ENCODE data around the gene LRP1B.

Gene LRP1B

DNA sequence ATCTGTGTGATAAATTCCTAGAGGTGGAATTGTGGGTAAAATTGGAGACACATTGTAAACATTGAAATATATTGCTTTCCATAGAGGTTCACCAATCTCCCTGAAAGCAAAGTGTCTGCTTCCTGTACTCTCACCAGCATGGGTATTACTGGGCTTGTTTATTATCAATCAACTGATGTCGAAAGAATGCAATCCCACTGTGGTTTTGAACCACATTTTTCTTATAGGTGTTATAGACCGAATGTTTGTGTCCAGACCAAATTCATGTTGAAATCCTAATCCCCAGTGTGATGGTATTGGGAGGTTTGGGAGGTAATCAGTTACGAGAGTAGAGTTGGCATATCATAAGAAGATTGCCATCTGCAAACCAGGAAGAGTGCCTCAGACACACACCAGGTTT lies 1212.4 kb downstream of the LRP1B start:
- TF ChIP-seq ZBTB7A (IDR thresholded peaks at IDR 0.05; ENCODE audit: low read depth) = no peak
- no peak for TF ChIP-seq CREB1 (IDR thresholded peaks at IDR 0.05; ENCODE audit: low read depth)
- no peak for TF ChIP-seq CEBPB (IDR thresholded peaks at IDR 0.05)
- TF ChIP-seq NFIC (IDR thresholded peaks at IDR 0.05) = no peak
- TF ChIP-seq, protein P1, sequence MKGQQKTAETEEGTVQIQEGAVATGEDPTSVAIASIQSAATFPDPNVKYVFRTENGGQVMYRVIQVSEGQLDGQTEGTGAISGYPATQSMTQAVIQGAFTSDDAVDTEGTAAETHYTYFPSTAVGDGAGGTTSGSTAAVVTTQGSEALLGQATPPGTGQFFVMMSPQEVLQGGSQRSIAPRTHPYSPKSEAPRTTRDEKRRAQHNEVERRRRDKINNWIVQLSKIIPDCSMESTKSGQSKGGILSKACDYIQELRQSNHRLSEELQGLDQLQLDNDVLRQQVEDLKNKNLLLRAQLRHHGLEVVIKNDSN (IDR thresholded peaks at IDR 0.05) = no peak
- TF ChIP-seq, protein P2, sequence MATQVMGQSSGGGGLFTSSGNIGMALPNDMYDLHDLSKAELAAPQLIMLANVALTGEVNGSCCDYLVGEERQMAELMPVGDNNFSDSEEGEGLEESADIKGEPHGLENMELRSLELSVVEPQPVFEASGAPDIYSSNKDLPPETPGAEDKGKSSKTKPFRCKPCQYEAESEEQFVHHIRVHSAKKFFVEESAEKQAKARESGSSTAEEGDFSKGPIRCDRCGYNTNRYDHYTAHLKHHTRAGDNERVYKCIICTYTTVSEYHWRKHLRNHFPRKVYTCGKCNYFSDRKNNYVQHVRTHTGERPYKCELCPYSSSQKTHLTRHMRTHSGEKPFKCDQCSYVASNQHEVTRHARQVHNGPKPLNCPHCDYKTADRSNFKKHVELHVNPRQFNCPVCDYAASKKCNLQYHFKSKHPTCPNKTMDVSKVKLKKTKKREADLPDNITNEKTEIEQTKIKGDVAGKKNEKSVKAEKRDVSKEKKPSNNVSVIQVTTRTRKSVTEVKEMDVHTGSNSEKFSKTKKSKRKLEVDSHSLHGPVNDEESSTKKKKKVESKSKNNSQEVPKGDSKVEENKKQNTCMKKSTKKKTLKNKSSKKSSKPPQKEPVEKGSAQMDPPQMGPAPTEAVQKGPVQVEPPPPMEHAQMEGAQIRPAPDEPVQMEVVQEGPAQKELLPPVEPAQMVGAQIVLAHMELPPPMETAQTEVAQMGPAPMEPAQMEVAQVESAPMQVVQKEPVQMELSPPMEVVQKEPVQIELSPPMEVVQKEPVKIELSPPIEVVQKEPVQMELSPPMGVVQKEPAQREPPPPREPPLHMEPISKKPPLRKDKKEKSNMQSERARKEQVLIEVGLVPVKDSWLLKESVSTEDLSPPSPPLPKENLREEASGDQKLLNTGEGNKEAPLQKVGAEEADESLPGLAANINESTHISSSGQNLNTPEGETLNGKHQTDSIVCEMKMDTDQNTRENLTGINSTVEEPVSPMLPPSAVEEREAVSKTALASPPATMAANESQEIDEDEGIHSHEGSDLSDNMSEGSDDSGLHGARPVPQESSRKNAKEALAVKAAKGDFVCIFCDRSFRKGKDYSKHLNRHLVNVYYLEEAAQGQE (IDR thresholded peaks at IDR 0.05; ENCODE audit: low read depth) = no peak
- no peak for TF ChIP-seq TCF12 (IDR thresholded peaks at IDR 0.05; ENCODE audit: low read depth)
- no peak for TF ChIP-seq TEAD4 (IDR thresholded peaks at IDR 0.05)
- no peak for TF ChIP-seq EGR1 (IDR thresholded peaks at IDR 0.05)
- TF ChIP-seq TAF1 (IDR thresholded peaks at IDR 0.05; ENCODE audit: low read depth) = no peak
- TF ChIP-seq EP300 (IDR thresholded peaks at IDR 0.05; ENCODE audit: borderline replicate concordance) = no peak
- TF ChIP-seq RAD21 (IDR thresholded peaks at IDR 0.05; ENCODE audit: low read depth) = no peak
- TF ChIP-seq FOXM1 (IDR thresholded peaks at IDR 0.05; ENCODE audit: borderline replicate concordance, low read depth) = no peak
- TF ChIP-seq, protein P3, sequence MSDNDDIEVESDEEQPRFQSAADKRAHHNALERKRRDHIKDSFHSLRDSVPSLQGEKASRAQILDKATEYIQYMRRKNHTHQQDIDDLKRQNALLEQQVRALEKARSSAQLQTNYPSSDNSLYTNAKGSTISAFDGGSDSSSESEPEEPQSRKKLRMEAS (IDR thresholded peaks at IDR 0.05) = no peak
- no peak for TF ChIP-seq YY1 (IDR thresholded peaks at IDR 0.05; ENCODE audit: low read depth)

DNA sequence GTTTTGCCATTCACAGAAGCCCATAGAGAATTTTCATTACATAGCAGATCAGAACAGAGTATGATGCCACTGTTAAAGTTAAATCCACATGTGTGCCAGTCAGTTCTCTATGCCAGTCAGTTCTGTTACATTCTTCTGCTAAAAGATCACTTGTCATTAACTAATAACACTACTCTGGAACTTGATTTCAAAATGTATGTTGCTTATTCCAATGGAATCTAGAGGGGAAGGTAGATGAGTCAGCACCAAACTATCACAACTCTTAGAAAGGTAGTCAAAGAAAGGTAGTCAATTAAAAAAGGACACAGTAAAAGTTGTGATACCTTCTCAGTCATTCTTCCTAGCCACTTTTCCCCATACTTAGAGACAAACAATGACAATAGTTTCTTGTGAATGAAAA lies 1214.4 kb downstream of the LRP1B start:
- TF ChIP-seq YY1 (IDR thresholded peaks at IDR 0.05; ENCODE audit: low read depth) = no peak
- no peak for TF ChIP-seq NFIC (IDR thresholded peaks at IDR 0.05)
- no peak for TF ChIP-seq RAD21 (IDR thresholded peaks at IDR 0.05; ENCODE audit: low read depth)
- no peak for TF ChIP-seq EGR1 (IDR thresholded peaks at IDR 0.05)

DNA sequence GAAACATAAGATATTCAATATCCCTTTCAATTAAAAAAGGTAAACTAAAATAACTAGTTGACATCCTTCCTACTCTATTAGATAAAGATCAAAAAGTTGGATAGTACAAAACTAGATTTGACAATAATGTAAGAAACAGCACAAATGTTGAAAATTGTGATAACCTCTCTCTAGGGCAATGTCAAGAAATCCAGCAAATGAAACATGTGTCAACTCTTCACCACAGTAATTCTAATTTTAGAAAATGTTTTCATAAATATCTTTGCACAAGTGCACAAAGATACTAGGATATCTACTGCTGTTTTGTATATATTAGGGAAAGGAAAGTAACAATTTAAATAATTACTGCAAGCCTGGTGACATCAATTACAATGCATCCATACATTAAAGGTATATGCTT lies 1220.1 kb downstream of the LRP1B start:
- TF ChIP-seq EP300 (IDR thresholded peaks at IDR 0.05; ENCODE audit: borderline replicate concordance) (no peak), FOXM1 (IDR thresholded peaks at IDR 0.05; ENCODE audit: borderline replicate concordance, low read depth) (no peak), TAF1 (IDR thresholded peaks at IDR 0.05; ENCODE audit: low read depth) (no peak), ZBTB7A (IDR thresholded peaks at IDR 0.05; ENCODE audit: low read depth) (no peak), CREB1 (IDR thresholded peaks at IDR 0.05; ENCODE audit: low read depth) (no peak), CEBPB (IDR thresholded peaks at IDR 0.05) (no peak), YY1 (IDR thresholded peaks at IDR 0.05; ENCODE audit: low read depth) (no peak), NFIC (IDR thresholded peaks at IDR 0.05) (no peak), TCF12 (IDR thresholded peaks at IDR 0.05; ENCODE audit: low read depth) (no peak), EGR1 (IDR thresholded peaks at IDR 0.05) (no peak), RAD21 (IDR thresholded peaks at IDR 0.05; ENCODE audit: low read depth) (no peak), TEAD4 (IDR thresholded peaks at IDR 0.05) (no peak)
- TF ChIP-seq, protein P3 (IDR thresholded peaks at IDR 0.05) = no peak
- TF ChIP-seq, protein P1 (IDR thresholded peaks at IDR 0.05) = no peak
- TF ChIP-seq, protein P2 (IDR thresholded peaks at IDR 0.05; ENCODE audit: low read depth) = no peak

DNA sequence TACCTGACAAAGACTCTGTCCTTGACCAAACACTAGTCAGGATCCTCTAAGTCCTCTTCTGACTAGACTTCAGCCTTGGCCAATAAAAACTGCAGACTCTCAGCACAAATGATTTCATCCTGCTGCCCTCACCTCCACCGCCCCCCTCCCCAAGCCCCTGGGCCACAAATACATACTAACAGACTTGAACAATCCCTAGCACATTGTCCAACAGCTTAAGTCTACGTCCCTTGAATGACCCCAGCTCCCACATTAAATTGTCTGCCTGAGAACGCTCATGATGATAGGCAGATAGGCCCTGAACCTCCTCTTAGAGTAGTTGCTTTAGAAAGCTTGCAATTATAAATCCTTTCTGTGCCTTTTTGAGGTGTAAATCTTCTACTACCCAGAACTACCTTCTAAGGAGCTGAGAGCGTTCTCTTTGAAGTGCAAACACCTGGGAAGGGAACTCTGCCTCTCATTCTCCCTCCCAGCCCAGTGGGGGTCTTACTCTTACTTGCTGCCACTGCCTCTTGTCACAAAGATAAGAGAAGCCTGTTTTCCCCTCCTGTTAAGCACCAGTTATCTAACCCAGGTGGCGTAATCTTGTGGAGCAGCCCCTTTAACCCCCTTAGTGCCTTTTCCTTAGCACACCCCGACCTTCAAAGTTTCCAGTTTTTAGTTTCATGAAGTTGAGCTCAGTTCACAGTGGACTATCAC lies 1225.6 kb downstream of the LRP1B start:
- TF ChIP-seq EGR1 (IDR thresholded peaks at IDR 0.05) (no peak), TEAD4 (IDR thresholded peaks at IDR 0.05) (no peak), CREB1 (IDR thresholded peaks at IDR 0.05; ENCODE audit: low read depth) (no peak), YY1 (IDR thresholded peaks at IDR 0.05; ENCODE audit: low read depth) (no peak), NFIC (IDR thresholded peaks at IDR 0.05) (no peak), ZBTB7A (IDR thresholded peaks at IDR 0.05; ENCODE audit: low read depth) (no peak), TAF1 (IDR thresholded peaks at IDR 0.05; ENCODE audit: low read depth) (no peak), CEBPB (IDR thresholded peaks at IDR 0.05) (no peak)
- TF ChIP-seq, protein P1 (IDR thresholded peaks at IDR 0.05) = no peak

DNA sequence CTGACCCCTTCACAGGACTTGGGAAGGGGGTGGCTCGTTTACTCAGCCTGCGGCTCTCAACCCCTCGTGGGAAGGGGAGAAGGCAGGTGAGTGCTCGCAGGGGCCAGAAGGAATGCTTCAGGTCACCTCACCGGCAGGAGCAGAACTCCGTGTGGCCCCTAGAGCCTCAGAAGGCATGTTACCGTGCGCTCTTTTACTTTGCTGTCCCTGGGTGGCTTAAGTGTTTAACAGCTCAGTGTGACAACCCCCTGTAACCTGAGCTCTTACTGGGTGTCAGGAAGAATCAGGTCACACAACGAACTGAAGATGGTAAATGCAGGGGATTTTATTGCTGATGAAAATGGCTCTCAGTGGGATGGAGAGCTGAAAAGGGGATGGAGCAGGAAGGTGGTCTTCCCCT lies 1235.4 kb downstream of the LRP1B start:
- no peak for TF ChIP-seq CEBPB (IDR thresholded peaks at IDR 0.05)
- TF ChIP-seq ZBTB7A (IDR thresholded peaks at IDR 0.05; ENCODE audit: low read depth) = no peak
- TF ChIP-seq TEAD4 (IDR thresholded peaks at IDR 0.05) = no peak
- TF ChIP-seq TAF1 (IDR thresholded peaks at IDR 0.05; ENCODE audit: low read depth) = no peak

Data from Ishikawa (cell line).